GM12878 (cell line): ENCODE results near the gene PRKRIP1. TPM values are rescaled to one million over a fixed set of nuclear protein-coding genes. Genes with fewer than 3 reads are reported as not detected.

Source experiments
- ATAC-seq: fragments of 200-7000 bp; cut with Tn5 transposase; 3 replicates; pipeline ENCODE4 v1.9.1; 2020; ENCODE audit warnings: mild to moderate bottlenecking, moderate library complexity
- BruUV-seq: library from RNA; stranded (reverse); fragments of 400-500 nt; replicated peaks from 2 replicates; lab custom pipeline; 2021; lab: Mats Ljungman, UMichigan
- CTCF ChIA-PET: fragments of 300-600 bp; sonication (Branson Sonifier 250); formaldehyde crosslinking; extraction: SDS; loops from one replicate; lab custom pipeline; 2021; ENCODE audit warnings: inconsistent platforms; lab: Yijun Ruan, JAX
- POLR2A ChIA-PET: fragments of 350-600 bp; formaldehyde crosslinking; extraction: SDS; loops from one replicate; lab custom pipeline; 2021; ENCODE audit warnings: inconsistent platforms; lab: Charles Lee
- RAD21 ChIA-PET: fragments of 300-600 bp; sonication (Branson Sonifier 250); formaldehyde crosslinking; loops from one replicate; lab custom pipeline; 2023; ENCODE audit warnings: antibody characterized with exemption; ENCODE audit not compliant: unreplicated experiment; lab: Charles Lee
- SMC1A ChIA-PET: fragments of 300-600 bp; sonication (Branson Sonifier 250); formaldehyde crosslinking; loops from one replicate; lab custom pipeline; 2023; ENCODE audit not compliant: unreplicated experiment, uncharacterized antibody; lab: Charles Lee
- DNase-seq: peaks from one replicate; pipeline ENCODE4 v3.0.0-alpha.2; 2011; ENCODE audit warnings: low read depth, low spot score
- FAIRE-seq: peaks from 3 replicates; lab custom pipeline; 2011; peaks lifted over from hg19 to GRCh38; lab: Jason Lieb, UNC
- H2AFZ ChIP-seq: 2 replicates; pipeline ENCODE4 v1.6.0; 2011; ENCODE audit warnings: low read depth, low read length, control low read depth; ENCODE audit not compliant: control insufficient read depth
- H3K27ac ChIP-seq: 2 replicates; pipeline ENCODE4 v1.5.1; 2011; ENCODE audit warnings: control low read depth; ENCODE audit not compliant: control insufficient read depth, insufficient read depth
- H3K27me3 ChIP-seq, 2 experiments: replicated peaks in 1 of 2; 2 replicates each; pipeline versions ENCODE4 v1.6.0 to v1.6.1; 2011; ENCODE audit warnings: low read length in 1 of 2; ENCODE audit not compliant: control insufficient read depth in 2 of 2, insufficient read depth in 2 of 2
- H3K36me3 ChIP-seq, 2 experiments: 2 replicates each; pipeline ENCODE4 v1.5.1; 2011; ENCODE audit warnings: low read length in 1 of 2; ENCODE audit not compliant: control insufficient read depth in 2 of 2, insufficient read depth in 2 of 2
- H3K4me1 ChIP-seq: 2 replicates; pipeline ENCODE4 v1.6.1; 2011; ENCODE audit warnings: mild to moderate bottlenecking, low read length, moderate library complexity, mixed read lengths; ENCODE audit not compliant: control insufficient read depth, insufficient read depth
- H3K4me2 ChIP-seq: 2 replicates; pipeline ENCODE4 v1.6.0; 2011; ENCODE audit warnings: control low read depth; ENCODE audit not compliant: control insufficient read depth, insufficient read depth
- H3K4me3 ChIP-seq: fragments of 200-600 bp; sonication (generic); 2 replicates; pipeline ENCODE4 v1.5.1; 2016
- H3K79me2 ChIP-seq: 2 replicates; pipeline ENCODE4 v1.6.0; 2011; ENCODE audit warnings: low read length; ENCODE audit not compliant: control insufficient read depth, insufficient read depth
- H3K9ac ChIP-seq: 2 replicates; pipeline ENCODE4 v1.8.0; 2011; ENCODE audit warnings: low read length, control low read depth, mixed read lengths; ENCODE audit not compliant: control insufficient read depth, insufficient read depth
- H3K9me3 ChIP-seq: replicated peaks from 3 replicates; pipeline ENCODE4 v1.5.1; 2011; ENCODE audit warnings: mild to moderate bottlenecking, low read length; ENCODE audit not compliant: control insufficient read depth, insufficient read depth
- H4K20me1 ChIP-seq: 2 replicates; pipeline ENCODE4 v1.6.0; 2011; ENCODE audit not compliant: control insufficient read depth, insufficient read depth
- EGR1 ChIP-seq, 2 experiments: IDR thresholded peaks; 1 replicate in 1 of 2; 2 replicates in 1 of 2; pipeline ENCODE4 v1.6.1; 2011 to 2012; ENCODE audit warnings: low read depth in 2 of 2, low read length in 2 of 2, borderline replicate concordance in 1 of 2, mild to moderate bottlenecking in 1 of 2, moderate library complexity in 1 of 2
- HDGF ChIP-seq: fragments of 450-650 bp; IDR thresholded peaks from 2 replicates; pipeline ENCODE4 v1.6.1; 2016; ENCODE audit warnings: antibody characterized with exemption
- JUND ChIP-seq: IDR thresholded peaks from 2 replicates; pipeline ENCODE4 v1.6.1; 2012; ENCODE audit warnings: low read depth, mild to moderate bottlenecking, low read length, improper control_type of control experiment, moderate library complexity
- MTA3 ChIP-seq: IDR thresholded peaks from 2 replicates; pipeline ENCODE4 v1.6.1; 2012; ENCODE audit warnings: low read length, inconsistent platforms, borderline replicate concordance
- MXI1 ChIP-seq: fragments of 150-350 bp; IDR thresholded peaks from 2 replicates; pipeline ENCODE4 v1.6.1; 2011; ENCODE audit warnings: low read depth, mild to moderate bottlenecking, inconsistent platforms, low read length, improper control_type of control experiment
- NBN ChIP-seq: fragments of 450-650 bp; IDR thresholded peaks from 2 replicates; pipeline ENCODE4 v1.6.1; 2016
- NFYA ChIP-seq: IDR thresholded peaks from 2 replicates; pipeline ENCODE4 v1.6.1; 2011; ENCODE audit warnings: low read depth, mild to moderate bottlenecking, low read length, improper control_type of control experiment, borderline replicate concordance
- NR2C1 ChIP-seq: fragments of 450-650 bp; IDR thresholded peaks from 2 replicates; pipeline ENCODE4 v1.6.1; 2017; ENCODE audit warnings: antibody characterized with exemption, mild to moderate bottlenecking, moderate library complexity
- NR2C2 ChIP-seq: IDR thresholded peaks from 2 replicates; pipeline ENCODE4 v1.6.1; 2011; ENCODE audit warnings: borderline replicate concordance, low read depth; ENCODE audit not compliant: control insufficient read depth, insufficient read length
- PML ChIP-seq: IDR thresholded peaks from 2 replicates; pipeline ENCODE4 v1.6.1; 2012; ENCODE audit warnings: low read length, inconsistent platforms
- POLR2A ChIP-seq: IDR thresholded peaks from 2 replicates; pipeline ENCODE4 v1.6.1; 2011; ENCODE audit warnings: low read depth, mild to moderate bottlenecking, low read length
- RELA ChIP-seq: fragments of 450-650 bp; IDR thresholded peaks from 2 replicates; pipeline ENCODE4 v1.8.0; 2014; ENCODE audit warnings: borderline replicate concordance; ENCODE audit not compliant: partially characterized antibody
- SMAD5 ChIP-seq: IDR thresholded peaks from 2 replicates; pipeline ENCODE4 v1.6.1; 2016; ENCODE audit warnings: antibody characterized with exemption, low read depth
- SP1 ChIP-seq: IDR thresholded peaks from one replicate; pipeline ENCODE4 v1.6.1; 2011; ENCODE audit warnings: low read depth, low read length
- WGBS: methylation state at CpG from one replicate; pipeline ENCODE4 v1.1.6; 2016; ENCODE audit warnings: low lambda C conversion rate; ENCODE audit not compliant: insufficient replicate concordance, insufficient coverage; ENCODE audit errors: missing lambda C conversion rate; 5-methylcytosine and 5-hydroxymethylcytosine counted together
- in situ Hi-C: fragments of 300-500 bp; cut with MboI; formaldehyde crosslinking; loops from 9 replicates; pipeline ENCODE4 v1.14.3; 2018; ENCODE audit warnings: mixed read lengths
- intact Hi-C: fragments of 100-400 bp; cut with micrococcal nuclease; formaldehyde crosslinking; loops from one replicate; pipeline ENCODE4 v1.14.2; 2022; ENCODE audit not compliant: unreplicated experiment
- polyA plus RNA-seq, 11 experiments: library from polyadenylated mRNA; depleted of rRNA in 4 of 11; unstranded in 6 of 11; stranded (reverse) in 5 of 11; fragments of >200 nt; fragmentation: Nextera tagmentation in 4 of 11; fragmentation: Illumina TruSeq in 1 of 11; extraction: Ambion mirVana in 4 of 11; extraction: Trizol in 1 of 11; gene quantifications; 1 replicate in 1 of 11; 2 replicates in 10 of 11; pipeline versions ENCODE4 v1.2.1 to v1.2.3, GENCODE V29; 2011 to 2016; ENCODE audit warnings: inconsistent platforms in 2 of 11, missing spikeins in 2 of 11, low read depth in 1 of 11
- total RNA-seq, 4 experiments: library from RNA; depleted of rRNA in 3 of 4; stranded (reverse); fragments of >200 nt in 3 of 4; fragmentation: Illumina TruSeq in 1 of 4; extraction: Trizol in 1 of 4; gene quantifications; 2 replicates each; pipeline versions ENCODE4 v1.2.1 to v1.2.3, GENCODE V29; 2013 to 2021
- TF ChIP-seq, protein P1 (sequence below): fragments of 450-650 bp; IDR thresholded peaks from 2 replicates; pipeline ENCODE4 v1.6.1; 2017; ENCODE audit warnings: low read depth, mild to moderate bottlenecking, moderate library complexity
- TF ChIP-seq, protein P2 (sequence below): fragments of 450-650 bp; IDR thresholded peaks from 2 replicates; pipeline ENCODE4 v1.6.1; 2016; ENCODE audit warnings: mild to moderate bottlenecking

Gene PRKRIP1
- total and polyA plus RNA-seq, 10 of the 15 experiments (the other 5 are each of a cell fraction or from before 2014, with no cell fraction given): 17.0 to 38.4 (median 25.5) TPM

DNA sequence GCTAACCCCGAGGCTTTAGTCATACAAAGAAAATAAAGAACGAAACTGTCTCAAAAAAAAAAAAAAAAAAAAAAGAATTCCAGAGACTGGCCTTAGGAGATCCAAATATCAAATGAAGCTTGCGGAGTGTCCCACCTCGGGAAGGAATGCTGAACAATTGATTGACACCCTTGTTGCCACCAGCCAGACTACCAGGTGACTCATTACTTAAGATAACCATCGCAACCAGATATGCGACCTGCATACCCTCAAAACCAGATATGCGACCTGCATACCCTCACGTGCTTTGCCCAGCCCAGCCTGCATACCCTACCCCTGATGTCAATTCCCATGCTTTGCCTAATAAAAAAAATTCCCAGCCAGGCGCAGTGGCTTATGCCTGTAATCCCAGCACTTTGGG, 2.7 kb upstream of the PRKRIP1 start:
- H3K4me1 ChIP-seq: peaks cover 17% of the 10 kb centered on the region
- BruUV-seq: no TSS peak
- H3K27ac ChIP-seq: no peak overlapping the region
- H3K4me2 ChIP-seq: no peak overlapping the region
- peaks cover 2 to 19% of the 10 kb centered on the region in 2 experiments for H3K36me3 ChIP-seq
- whole genome bisulfite sequencing: 94% methylated on average over 9 of the region's 9 CpGs
- in situ Hi-C loops: loop anchor here (5.0 kb wide), 2 partner anchors 111 to 851 kb away; no protein-coding TSS in a partner anchor
- CTCF ChIA-PET: interaction anchor here (1.2 to 13.5 kb wide), 3 partner anchors 17 to 112 kb away, joined by 3 to 205 read pairs (median 3); no protein-coding TSS in a partner anchor
- no peak overlapping the region for H2AFZ ChIP-seq
- SMC1A ChIA-PET: interaction anchor here (1.2 to 9.2 kb wide), 4 partner anchors 97 to 113 kb away, joined by 3 to 122 read pairs (median 6); no protein-coding TSS in a partner anchor
- H3K4me3 ChIP-seq: no peak overlapping the region
- ATAC-seq: no peak
- RAD21 ChIA-PET: interaction anchor here (0.6 to 9.0 kb wide), 4 partner anchors 14 to 115 kb away, joined by 4 to 79 read pairs (median 14); no protein-coding TSS in a partner anchor
- TF ChIP-seq, protein P1, sequence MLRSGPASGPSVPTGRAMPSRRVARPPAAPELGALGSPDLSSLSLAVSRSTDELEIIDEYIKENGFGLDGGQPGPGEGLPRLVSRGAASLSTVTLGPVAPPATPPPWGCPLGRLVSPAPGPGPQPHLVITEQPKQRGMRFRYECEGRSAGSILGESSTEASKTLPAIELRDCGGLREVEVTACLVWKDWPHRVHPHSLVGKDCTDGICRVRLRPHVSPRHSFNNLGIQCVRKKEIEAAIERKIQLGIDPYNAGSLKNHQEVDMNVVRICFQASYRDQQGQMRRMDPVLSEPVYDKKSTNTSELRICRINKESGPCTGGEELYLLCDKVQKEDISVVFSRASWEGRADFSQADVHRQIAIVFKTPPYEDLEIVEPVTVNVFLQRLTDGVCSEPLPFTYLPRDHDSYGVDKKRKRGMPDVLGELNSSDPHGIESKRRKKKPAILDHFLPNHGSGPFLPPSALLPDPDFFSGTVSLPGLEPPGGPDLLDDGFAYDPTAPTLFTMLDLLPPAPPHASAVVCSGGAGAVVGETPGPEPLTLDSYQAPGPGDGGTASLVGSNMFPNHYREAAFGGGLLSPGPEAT: no peak
- TF ChIP-seq POLR2A (no peak), NFYA (no peak), EGR1 (IDR thresholded peaks at IDR 0.05; ENCODE audit: borderline replicate concordance in 1 of 2, low read depth in 2 of 2, low read length in 2 of 2) (no peak), HDGF (no peak), SMAD5 (no peak), NR2C2 (no peak), NBN (no peak), NR2C1 (no peak), MXI1 (no peak), RELA (no peak), SP1 (no peak), MTA3 (no peak), PML (no peak), JUND (no peak)
- TF ChIP-seq, protein P2, sequence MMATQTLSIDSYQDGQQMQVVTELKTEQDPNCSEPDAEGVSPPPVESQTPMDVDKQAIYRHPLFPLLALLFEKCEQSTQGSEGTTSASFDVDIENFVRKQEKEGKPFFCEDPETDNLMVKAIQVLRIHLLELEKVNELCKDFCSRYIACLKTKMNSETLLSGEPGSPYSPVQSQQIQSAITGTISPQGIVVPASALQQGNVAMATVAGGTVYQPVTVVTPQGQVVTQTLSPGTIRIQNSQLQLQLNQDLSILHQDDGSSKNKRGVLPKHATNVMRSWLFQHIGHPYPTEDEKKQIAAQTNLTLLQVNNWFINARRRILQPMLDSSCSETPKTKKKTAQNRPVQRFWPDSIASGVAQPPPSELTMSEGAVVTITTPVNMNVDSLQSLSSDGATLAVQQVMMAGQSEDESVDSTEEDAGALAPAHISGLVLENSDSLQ: no peak
- TF ChIP-seq, all 136 proteins: peak for 0
- no peaks in the 10 kb centered on the region for H3K27me3 ChIP-seq
- H3K9ac ChIP-seq: no peak overlapping the region
- H4K20me1 ChIP-seq: no peaks in the 10 kb centered on the region
- POLR2A ChIA-PET: interaction anchor here (0.6 kb wide), 1 partner anchor 104 kb away, joined by 3 read pairs; no protein-coding TSS in a partner anchor
- intact Hi-C loops: loop anchor here (10.0 kb wide), 1 partner anchor 849 kb away; no protein-coding TSS in a partner anchor
- no peak for DNase-seq
- FAIRE-seq: no peak
- H3K9me3 ChIP-seq: no peaks in the 10 kb centered on the region
- H3K79me2 ChIP-seq: peaks cover 17% of the 10 kb centered on the region
